Neural progenitor cell (in vitro differentiated cells): ENCODE data around the gene GNG12. TPM values are rescaled to one million over a fixed set of nuclear protein-coding genes. Genes with fewer than 3 reads are reported as not detected.

Source experiments
- DNase-seq: peaks from one replicate; pipeline ENCODE4 v3.0.0-alpha.2; 2016; ENCODE audit warnings: low spot score
- H2AFZ ChIP-seq: fragments of 200-600 bp; sonication (generic); replicated peaks from 2 replicates; pipeline ENCODE4 v1.6.1; 2016; ENCODE audit warnings: antibody characterized with exemption
- H3F3A ChIP-seq: fragments of 200-600 bp; sonication (generic); 2 replicates; pipeline ENCODE4 v1.6.1; 2016; ENCODE audit warnings: antibody characterized with exemption, low read depth
- H3K27ac ChIP-seq: fragments of 200-600 bp; sonication (generic); 2 replicates; pipeline ENCODE4 v1.5.1; 2016; ENCODE audit warnings: mild to moderate bottlenecking
- H3K27me3 ChIP-seq: fragments of 200-600 bp; sonication (generic); 2 replicates; pipeline ENCODE4 v1.6.1; 2016; ENCODE audit warnings: mild to moderate bottlenecking, moderate library complexity
- H3K36me3 ChIP-seq: fragments of 200-600 bp; sonication (generic); 2 replicates; pipeline ENCODE4 v1.5.1; 2016
- H3K4me1 ChIP-seq: fragments of 200-600 bp; sonication (generic); 2 replicates; pipeline ENCODE4 v1.6.1; 2016; ENCODE audit warnings: mixed run types
- H3K4me2 ChIP-seq: fragments of 200-600 bp; sonication (generic); 2 replicates; pipeline ENCODE4 v1.6.1; 2016
- H3K4me3 ChIP-seq: fragments of 200-600 bp; sonication (generic); 2 replicates; pipeline ENCODE4 v1.5.1; 2016
- H3K79me2 ChIP-seq: fragments of 200-600 bp; sonication (generic); 2 replicates; pipeline ENCODE4 v1.6.1; 2016; ENCODE audit warnings: low read depth
- H3K9ac ChIP-seq: fragments of 200-600 bp; sonication (generic); 2 replicates; pipeline ENCODE4 v1.6.1; 2016
- H3K9me3 ChIP-seq: fragments of 200-600 bp; sonication (generic); 2 replicates; pipeline ENCODE4 v1.5.1; 2016; ENCODE audit warnings: low read depth
- H4K20me1 ChIP-seq: fragments of 200-600 bp; sonication (generic); 2 replicates; pipeline ENCODE4 v1.6.1; 2016; ENCODE audit warnings: low read depth
- H3K27ac Mint-ChIP-seq: 3 replicates; pipeline ENCODE4 v1.8.0; 2021; ENCODE audit warnings: mixed read lengths
- H3K27me3 Mint-ChIP-seq: 2 replicates; pipeline ENCODE4 v1.8.0; 2022; ENCODE audit warnings: low read depth, mild to moderate bottlenecking, inconsistent platforms, moderate library complexity, mixed read lengths; ENCODE audit not compliant: insufficient read depth
- H3K36me3 Mint-ChIP-seq: 3 replicates; pipeline ENCODE4 v1.8.0; 2021; ENCODE audit warnings: mixed read lengths
- H3K4me1 Mint-ChIP-seq: 3 replicates; pipeline ENCODE4 v1.8.0; 2021; ENCODE audit warnings: mixed read lengths
- H3K4me3 Mint-ChIP-seq: 3 replicates; pipeline ENCODE4 v1.8.0; 2021; ENCODE audit warnings: mild to moderate bottlenecking, moderate library complexity, mixed read lengths
- H3K9me3 Mint-ChIP-seq: 3 replicates; pipeline ENCODE4 v1.8.0; 2020; ENCODE audit warnings: mixed read lengths
- CTCF ChIP-seq: fragments of 200-600 bp; sonication (generic); IDR thresholded peaks from 2 replicates; pipeline ENCODE4 v1.5.1; 2017; ENCODE audit warnings: antibody characterized with exemption, mild to moderate bottlenecking
- EZH2 ChIP-seq: fragments of 200-600 bp; sonication (generic); IDR thresholded peaks from 2 replicates; pipeline ENCODE4 v1.6.1; 2017; ENCODE audit warnings: antibody characterized with exemption, mild to moderate bottlenecking, moderate library complexity
- EZH2phosphoT487 ChIP-seq: fragments of 200-600 bp; sonication (generic); IDR thresholded peaks from 2 replicates; pipeline ENCODE4 v1.6.1; 2017; ENCODE audit warnings: antibody characterized with exemption
- total RNA-seq: library from RNA; depleted of rRNA; stranded (reverse); fragments of >200 nt; gene quantifications from 2 replicates; pipeline ENCODE4 v1.2.3, GENCODE V29; 2015; ENCODE audit warnings: low replicate concordance

The GNG12 gene
- total RNA-seq, 1 donor from 2014 or later, result 44.5 TPM

GRCh38 chr1:67792741-67793458 lies 40.4 kb downstream of the GNG12 start:
- H4K20me1 ChIP-seq, result peaks cover 9% of the 10 kb centered on the region
- Mint-ChIP-seq H3K4me3 (no peak overlapping the region), H3K4me1 (peaks cover 59% of the 10 kb centered on the region), H3K9me3 (peaks cover 15% of the 10 kb centered on the region), H3K27me3 (no peaks in the 10 kb centered on the region), H3K27ac (peak overlapping the region; percentile 92), H3K36me3 (peaks cover 12% of the 10 kb centered on the region)
- no peaks in the 10 kb centered on the region for H3K27me3 ChIP-seq
- H3K9me3 ChIP-seq, result no peaks in the 10 kb centered on the region
- H3F3A ChIP-seq, result peaks cover 5% of the 10 kb centered on the region
- H3K79me2 ChIP-seq, result no peaks in the 10 kb centered on the region
- TF ChIP-seq EZH2phosphoT487 (no peak), EZH2 (no peak)
- no peak overlapping the region for H3K4me3 ChIP-seq
- no peak overlapping the region for H3K9ac ChIP-seq
- H3K4me2 ChIP-seq, result no peak overlapping the region
- H3K36me3 ChIP-seq, result no peaks in the 10 kb centered on the region
- peaks cover 9% of the 10 kb centered on the region for H3K4me1 ChIP-seq
- no peak overlapping the region for H3K27ac ChIP-seq
- DNase-seq, result no peak
- H2AFZ ChIP-seq, result no peak overlapping the region

GRCh38 chr1:67792103-67792502 lies 41.2 kb downstream of the GNG12 start:
- DNase-seq, result no peak
- H2AFZ ChIP-seq, result no peak overlapping the region
- H3K9me3 ChIP-seq, result no peaks in the 10 kb centered on the region
- H3K9ac ChIP-seq, result no peak overlapping the region
- peaks cover 5% of the 10 kb centered on the region for H3F3A ChIP-seq
- peak overlapping the region; percentile 38 for H3K27ac Mint-ChIP-seq
- H3K36me3 ChIP-seq, result no peaks in the 10 kb centered on the region
- no peak overlapping the region for H3K27ac ChIP-seq
- no peak overlapping the region for H3K4me3 Mint-ChIP-seq
- no peak overlapping the region for H3K4me2 ChIP-seq
- no peak for TF ChIP-seq EZH2phosphoT487
- TF ChIP-seq CTCF, result no peak
- no peak for TF ChIP-seq EZH2
- no peak overlapping the region for H3K4me3 ChIP-seq
- H4K20me1 ChIP-seq, result peaks cover 9% of the 10 kb centered on the region
- peaks cover 9% of the 10 kb centered on the region for H3K4me1 ChIP-seq
- no peaks in the 10 kb centered on the region for H3K27me3 Mint-ChIP-seq
- no peaks in the 10 kb centered on the region for H3K27me3 ChIP-seq
- peaks cover 7% of the 10 kb centered on the region for H3K9me3 Mint-ChIP-seq
- peaks cover 59% of the 10 kb centered on the region for H3K4me1 Mint-ChIP-seq
- no peaks in the 10 kb centered on the region for H3K79me2 ChIP-seq
- H3K36me3 Mint-ChIP-seq, result peaks cover 4% of the 10 kb centered on the region

- H3F3A ChIP-seq, result peaks cover 5% of the 10 kb centered on the region
- DNase-seq, result no peak
- Mint-ChIP-seq H3K27ac (peak overlapping the region; percentile 38), H3K9me3 (peaks cover 3% of the 10 kb centered on the region), H3K4me1 (peaks cover 59% of the 10 kb centered on the region), H3K27me3 (no peaks in the 10 kb centered on the region), H3K4me3 (no peak overlapping the region), H3K36me3 (peaks cover 3% of the 10 kb centered on the region)
- no peaks in the 10 kb centered on the region for H3K27me3 ChIP-seq
- H3K4me1 ChIP-seq, result peaks cover 9% of the 10 kb centered on the region
- H3K9ac ChIP-seq, result no peak overlapping the region
- H2AFZ ChIP-seq, result no peak overlapping the region
- peaks cover 9% of the 10 kb centered on the region for H4K20me1 ChIP-seq
- no peaks in the 10 kb centered on the region for H3K36me3 ChIP-seq
- no peak overlapping the region for H3K4me3 ChIP-seq
- TF ChIP-seq CTCF, result no peak
- no peak for TF ChIP-seq EZH2phosphoT487
- TF ChIP-seq EZH2, result no peak
- H3K9me3 ChIP-seq, result no peaks in the 10 kb centered on the region
- no peak overlapping the region for H3K4me2 ChIP-seq
- no peaks in the 10 kb centered on the region for H3K79me2 ChIP-seq
- H3K27ac ChIP-seq, result no peak overlapping the region
These were observed 41.6 kb downstream of the GNG12 start for GRCh38 chr1:67791686-67792085.

DNA sequence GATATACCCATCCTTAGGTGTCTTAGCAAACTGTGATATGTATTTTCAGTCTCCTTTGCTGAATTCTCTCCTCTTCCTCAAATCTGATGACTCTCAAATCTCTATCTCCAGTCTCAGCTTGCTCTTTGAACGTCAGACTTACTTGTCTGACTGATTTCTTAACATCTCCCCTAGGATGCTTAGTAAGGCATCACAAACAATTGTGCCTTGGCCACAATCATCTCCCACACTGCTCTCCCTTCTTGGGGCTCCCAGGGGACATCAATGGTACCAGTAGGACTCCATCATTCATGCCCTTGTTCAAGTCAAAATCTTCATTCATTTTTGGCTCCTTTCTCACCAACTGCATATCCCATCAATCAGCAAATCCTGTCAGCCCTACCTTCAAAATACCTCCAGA lies 42.0 kb downstream of the GNG12 start:
- no peak for DNase-seq
- Histone ChIP-seq H3K9me3 (no peaks in the 10 kb centered on the region), H4K20me1 (peaks cover 9% of the 10 kb centered on the region), H3K9ac (no peak overlapping the region), H3K27me3 (no peaks in the 10 kb centered on the region), H3K79me2 (no peaks in the 10 kb centered on the region), H2AFZ (no peak overlapping the region), H3K4me3 (no peak overlapping the region), H3K4me1 (peaks cover 9% of the 10 kb centered on the region), H3K27ac (no peak overlapping the region), H3K4me2 (no peak overlapping the region), H3F3A (peaks cover 5% of the 10 kb centered on the region), H3K36me3 (no peaks in the 10 kb centered on the region)
- Mint-ChIP-seq H3K4me3 (no peak overlapping the region), H3K36me3 (no peaks in the 10 kb centered on the region), H3K27me3 (no peaks in the 10 kb centered on the region), H3K9me3 (no peaks in the 10 kb centered on the region), H3K27ac (peak overlapping the region; percentile 38), H3K4me1 (peaks cover 58% of the 10 kb centered on the region)
- TF ChIP-seq EZH2phosphoT487 (no peak), EZH2 (no peak), CTCF (no peak)
